ENCODE results near the gene MTOR.
"Not testable (repeated sequence)": the region's sequence is repeated elsewhere in the genome, so short reads cannot be mapped to it uniquely, and the experiment has no call there.

The MTOR gene

GRCh38 chr1:11262171-11263049 is at the start of gene MTOR:
Gene MTOR, minus strand, starts transcription at chr1:11262551. Its CDS starts 3,142 bp downstream, at chr1:11259409.
- peak; percentile 89 to 94 for DNase-seq (ENCODE audit: low read depth in 1 of 2, low spot score in 1 of 2)

GRCh38 chr1:11309385-11309784 is 47.0 kb upstream of the MTOR start:
- no peak for DNase-seq (ENCODE audit: low read depth in 1 of 2, low spot score in 1 of 2)

GRCh38 chr1:11308699-11309224 is 46.4 kb upstream of the MTOR start:
- DNase-seq (ENCODE audit: low read depth in 1 of 2, low spot score in 1 of 2): no peak

GRCh38 chr1:11307852-11308251 is 45.5 kb upstream of the MTOR start:
- DNase-seq (ENCODE audit: low read depth in 1 of 2, low spot score in 1 of 2): no peak

GRCh38 chr1:11305516-11305915 is 43.2 kb upstream of the MTOR start:
- DNase-seq (ENCODE audit: low read depth in 1 of 2, low spot score in 1 of 2): not testable (repeated sequence)

GRCh38 chr1:11302366-11302765 is 40.0 kb upstream of the MTOR start:
- DNase-seq (ENCODE audit: low read depth in 1 of 2, low spot score in 1 of 2): no peak

GRCh38 chr1:11301601-11302000 is 39.2 kb upstream of the MTOR start:
- DNase-seq (ENCODE audit: low read depth in 1 of 2, low spot score in 1 of 2): no peak

GRCh38 chr1:11299225-11299574 is 36.8 kb upstream of the MTOR start:
- no peak for DNase-seq (ENCODE audit: low read depth in 1 of 2, low spot score in 1 of 2)

- no peak for DNase-seq (ENCODE audit: low read depth in 1 of 2, low spot score in 1 of 2)
Observed at GRCh38 chr1:11298390-11299224, 36.3 kb upstream of the MTOR start.

- not testable (repeated sequence) for DNase-seq (ENCODE audit: low read depth in 1 of 2, low spot score in 1 of 2)
Observed at GRCh38 chr1:11297774-11298173, 35.4 kb upstream of the MTOR start.

- DNase-seq (ENCODE audit: low read depth in 1 of 2, low spot score in 1 of 2): no peak
Observed at GRCh38 chr1:11295905-11296304, 33.6 kb upstream of the MTOR start.

GRCh38 chr1:11294951-11295350 is 32.6 kb upstream of the MTOR start:
- DNase-seq (ENCODE audit: low read depth in 1 of 2, low spot score in 1 of 2): no peak

- no peak for DNase-seq (ENCODE audit: low read depth in 1 of 2, low spot score in 1 of 2)
Observed at GRCh38 chr1:11293856-11294255, 31.5 kb upstream of the MTOR start.

- DNase-seq (ENCODE audit: low read depth in 1 of 2, low spot score in 1 of 2): no peak
Observed at GRCh38 chr1:11291049-11291448, 28.7 kb upstream of the MTOR start.

- DNase-seq (ENCODE audit: low read depth in 1 of 2, low spot score in 1 of 2): no peak
Observed at GRCh38 chr1:11289064-11289463, 26.7 kb upstream of the MTOR start.

GRCh38 chr1:11286735-11287410 is 24.5 kb upstream of the MTOR start:
- no peak for DNase-seq (ENCODE audit: low read depth in 1 of 2, low spot score in 1 of 2)

GRCh38 chr1:11285883-11286734 is 23.8 kb upstream of the MTOR start:
- DNase-seq (ENCODE audit: low read depth in 1 of 2, low spot score in 1 of 2): no peak

- no peak for DNase-seq (ENCODE audit: low read depth in 1 of 2, low spot score in 1 of 2)
Observed at GRCh38 chr1:11284784-11285183, 22.4 kb upstream of the MTOR start.

GRCh38 chr1:11283151-11283550 is 20.8 kb upstream of the MTOR start:
- DNase-seq (ENCODE audit: low read depth in 1 of 2, low spot score in 1 of 2): no peak

- DNase-seq (ENCODE audit: low read depth in 1 of 2, low spot score in 1 of 2): no peak
Observed at GRCh38 chr1:11281518-11282331, 19.4 kb upstream of the MTOR start.
